OCI-LY3 (cell line): ENCODE data around the gene COL6A3.

ENCODE experiments used
- H2AFZ ChIP-seq: fragments of 200-600, 300-600 bp; shearing (Covaris generic); 2 replicates; pipeline ENCODE4 v1.6.0; 2014; ENCODE audit warnings: antibody characterized with exemption, low read depth, low read length
- H3K27ac ChIP-seq: fragments of 200-600, 300-600 bp; sonication (generic); 2 replicates; pipeline ENCODE4 v1.5.1; 2014; ENCODE audit warnings: mild to moderate bottlenecking, low read length, moderate library complexity, mixed read lengths
- H3K27me3 ChIP-seq: fragments of 200-600, 300-600 bp; sonication (generic); 2 replicates; pipeline ENCODE4 v1.6.1; 2014; ENCODE audit warnings: low read depth, low read length, mixed read lengths
- H3K36me3 ChIP-seq: fragments of 200-600, 300-600 bp; sonication (generic); replicated peaks from 2 replicates; pipeline ENCODE3; 2014; ENCODE audit warnings: low read depth, low read length, mixed read lengths
- H3K4me1 ChIP-seq: fragments of 300-600, 200-600 bp; sonication (generic); 2 replicates; pipeline ENCODE4 v1.6.1; 2014; ENCODE audit warnings: low read length, mixed read lengths
- H3K4me2 ChIP-seq: fragments of 200-600, 300-600 bp; sonication (generic); 2 replicates; pipeline ENCODE4 v1.6.1; 2014; ENCODE audit warnings: low read length, mixed read lengths
- H3K4me3 ChIP-seq: fragments of 300-600, 200-600 bp; sonication (generic); 2 replicates; pipeline ENCODE4 v1.5.1; 2014; ENCODE audit warnings: antibody characterized with exemption, mild to moderate bottlenecking, low read length, moderate library complexity
- H3K79me2 ChIP-seq: fragments of 300-600, 200-600 bp; shearing (Covaris generic); 2 replicates; pipeline ENCODE4 v1.6.1; 2014; ENCODE audit warnings: mild to moderate bottlenecking, low read length, mixed read lengths
- H3K9ac ChIP-seq: fragments of 300-600, 200-600 bp; shearing (Covaris generic); 2 replicates; pipeline ENCODE4 v1.6.0; 2014; ENCODE audit warnings: mild to moderate bottlenecking, low read length, moderate library complexity
- H3K9me3 ChIP-seq: fragments of 200-600, 300-600 bp; shearing (Covaris generic); 2 replicates; pipeline ENCODE4 v1.6.1; 2014; ENCODE audit warnings: low read length, mixed read lengths; ENCODE audit not compliant: insufficient read depth
- H4K20me1 ChIP-seq: fragments of 200-600, 300-600 bp; sonication (generic); 2 replicates; pipeline ENCODE4 v1.6.1; 2016; ENCODE audit warnings: low read length, mixed read lengths; ENCODE audit not compliant: insufficient read depth
- CTCF ChIP-seq: fragments of 200-600, 300-600 bp; sonication (generic); IDR thresholded peaks from 2 replicates; pipeline ENCODE4 v1.5.1; 2014; ENCODE audit warnings: antibody characterized with exemption, low read length, low read depth
- EZH2phosphoT487 ChIP-seq: fragments of 200-600 bp; shearing (Covaris generic); IDR thresholded peaks from 2 replicates; pipeline ENCODE4 v1.6.1; 2018; ENCODE audit warnings: antibody characterized with exemption, mixed run types, low read depth

The COL6A3 gene

GRCh38 chr2:237408335-237409000 lies 5.5 kb downstream of the COL6A3 start:
- no peak for TF ChIP-seq EZH2phosphoT487
- H3K36me3 ChIP-seq: no peaks in the 10 kb centered on the region
- H3K9me3 ChIP-seq: no peaks in the 10 kb centered on the region
- peaks cover 29% of the 10 kb centered on the region for H3K27me3 ChIP-seq
- no peaks in the 10 kb centered on the region for H3K4me1 ChIP-seq
- no peak overlapping the region for H2AFZ ChIP-seq
- H3K79me2 ChIP-seq: no peaks in the 10 kb centered on the region
- no peaks in the 10 kb centered on the region for H4K20me1 ChIP-seq
- no peak overlapping the region for H3K9ac ChIP-seq
- no peak overlapping the region for H3K4me3 ChIP-seq
- H3K4me2 ChIP-seq: no peak overlapping the region
- H3K27ac ChIP-seq: no peak overlapping the region

GRCh38 chr2:237407700-237408099 lies 6.3 kb downstream of the COL6A3 start:
- Histone ChIP-seq H3K9ac (no peak overlapping the region), H3K4me3 (no peak overlapping the region), H3K36me3 (no peaks in the 10 kb centered on the region), H3K4me2 (no peak overlapping the region), H3K9me3 (no peaks in the 10 kb centered on the region), H4K20me1 (no peaks in the 10 kb centered on the region), H3K79me2 (no peaks in the 10 kb centered on the region), H3K27ac (no peak overlapping the region), H3K27me3 (peaks cover 29% of the 10 kb centered on the region), H3K4me1 (no peaks in the 10 kb centered on the region), H2AFZ (no peak overlapping the region)
- TF ChIP-seq CTCF (no peak), EZH2phosphoT487 (no peak)

GRCh38 chr2:237406371-237406895 lies 7.5 kb downstream of the COL6A3 start:
- Histone ChIP-seq H3K9me3 (no peaks in the 10 kb centered on the region), H3K9ac (no peak overlapping the region), H3K27ac (no peak overlapping the region), H2AFZ (no peak overlapping the region), H3K79me2 (no peaks in the 10 kb centered on the region), H3K36me3 (no peaks in the 10 kb centered on the region), H3K4me2 (no peak overlapping the region), H4K20me1 (no peaks in the 10 kb centered on the region), H3K4me1 (no peaks in the 10 kb centered on the region), H3K4me3 (no peak overlapping the region), H3K27me3 (peaks cover 29% of the 10 kb centered on the region)
- TF ChIP-seq EZH2phosphoT487 (no peak), CTCF (no peak)

- H3K27me3 ChIP-seq: peaks cover 29% of the 10 kb centered on the region
- TF ChIP-seq CTCF (no peak), EZH2phosphoT487 (no peak)
- no peaks in the 10 kb centered on the region for H4K20me1 ChIP-seq
- H3K79me2 ChIP-seq: no peaks in the 10 kb centered on the region
- no peak overlapping the region for H3K4me2 ChIP-seq
- no peak overlapping the region for H3K9ac ChIP-seq
- H3K9me3 ChIP-seq: no peaks in the 10 kb centered on the region
- H3K36me3 ChIP-seq: no peaks in the 10 kb centered on the region
- no peak overlapping the region for H3K27ac ChIP-seq
- H3K4me3 ChIP-seq: no peak overlapping the region
- no peak overlapping the region for H2AFZ ChIP-seq
- H3K4me1 ChIP-seq: no peaks in the 10 kb centered on the region
Measured at GRCh38 chr2:237405605-237406004, 8.4 kb downstream of the COL6A3 start.
